GM21529 (cell line): Measurements from ENCODE around the gene FFAR4.
"Not testable (repeated sequence)": the region's sequence is repeated elsewhere in the genome, so short reads cannot be mapped to it uniquely, and the experiment has no call there.

Experiments
- ATAC-seq: cut with Tn5 transposase; IDR thresholded peaks from one replicate; pipeline ENCODE4 v1.9.1; 2021; ENCODE audit not compliant: unreplicated experiment

Gene FFAR4

DNA sequence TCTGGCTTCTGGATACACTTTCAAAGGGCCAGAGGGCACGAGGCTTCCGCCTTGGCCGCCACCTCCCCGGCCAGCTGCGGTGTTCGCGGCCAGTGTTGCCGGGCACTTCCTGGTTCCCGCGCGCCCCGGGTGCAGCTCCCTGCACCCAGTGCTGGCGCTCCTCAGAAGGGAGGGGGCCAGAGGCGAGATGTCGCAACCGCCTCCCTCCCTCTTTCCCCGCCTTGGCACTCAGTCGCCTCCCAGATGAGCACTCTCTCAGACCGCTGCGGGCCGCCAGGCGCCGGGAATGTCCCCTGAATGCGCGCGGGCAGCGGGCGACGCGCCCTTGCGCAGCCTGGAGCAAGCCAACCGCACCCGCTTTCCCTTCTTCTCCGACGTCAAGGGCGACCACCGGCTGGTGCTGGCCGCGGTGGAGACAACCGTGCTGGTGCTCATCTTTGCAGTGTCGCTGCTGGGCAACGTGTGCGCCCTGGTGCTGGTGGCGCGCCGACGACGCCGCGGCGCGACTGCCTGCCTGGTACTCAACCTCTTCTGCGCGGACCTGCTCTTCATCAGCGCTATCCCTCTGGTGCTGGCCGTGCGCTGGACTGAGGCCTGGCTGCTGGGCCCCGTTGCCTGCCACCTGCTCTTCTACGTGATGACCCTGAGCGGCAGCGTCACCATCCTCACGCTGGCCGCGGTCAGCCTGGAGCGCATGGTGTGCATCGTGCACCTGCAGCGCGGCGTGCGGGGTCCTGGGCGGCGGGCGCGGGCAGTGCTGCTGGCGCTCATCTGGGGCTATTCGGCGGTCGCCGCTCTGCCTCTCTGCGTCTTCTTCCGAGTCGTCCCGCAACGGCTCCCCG is at the start of gene FFAR4:
Gene FFAR4, plus strand, starts transcription at position 231 of the 842 bp plus-strand sequence. Its CDS starts 56 bp downstream, at position 287.
- ATAC-seq: no peak

DNA sequence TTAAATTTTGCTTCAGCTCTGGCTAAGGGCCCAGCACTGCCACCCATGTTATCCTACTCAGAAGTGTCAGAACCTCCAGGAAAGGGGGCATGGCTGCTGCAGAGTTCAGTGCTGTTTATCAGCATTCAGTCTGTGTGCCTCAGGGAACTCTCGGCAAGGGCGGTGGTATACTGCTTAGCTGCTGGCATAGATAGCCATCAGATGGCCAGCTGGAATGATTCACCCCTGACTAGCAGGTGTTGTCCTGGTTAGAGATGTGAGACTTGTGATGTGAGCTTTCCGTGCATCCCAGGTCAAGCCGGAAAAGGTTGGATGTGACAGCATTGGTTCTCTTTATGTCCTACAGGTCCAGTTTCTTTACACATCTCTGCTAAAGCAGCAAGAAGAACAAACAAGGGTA is 47.9 kb upstream of the FFAR4 start:
- no peak for ATAC-seq

DNA sequence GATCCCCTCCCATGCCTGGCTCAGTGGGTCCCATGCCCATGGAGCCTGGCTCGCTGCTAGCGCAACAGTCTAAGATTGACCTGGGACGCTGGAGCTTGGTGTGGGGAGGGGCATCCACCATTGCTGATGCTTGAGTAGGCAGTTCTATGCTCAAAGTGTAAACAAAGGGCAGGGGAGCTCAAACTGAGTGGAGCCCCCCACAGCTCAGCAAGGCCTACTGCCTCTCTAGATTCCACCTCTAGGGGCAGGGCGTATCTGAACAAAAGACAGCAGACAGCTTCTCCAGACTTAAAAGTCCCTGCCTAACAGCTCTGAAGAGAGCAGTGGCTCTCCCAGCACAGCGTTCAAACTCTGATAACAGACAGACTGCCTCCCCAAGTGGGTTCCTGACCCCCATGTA is 31.2 kb upstream of the FFAR4 start:
- ATAC-seq: no peak

GRCh38 chr10:93540871-93541270 is 25.6 kb upstream of the FFAR4 start:
- ATAC-seq: not testable (repeated sequence)

- no peak for ATAC-seq
Observed at GRCh38 chr10:93541402-93542357, 24.8 kb upstream of the FFAR4 start.

DNA sequence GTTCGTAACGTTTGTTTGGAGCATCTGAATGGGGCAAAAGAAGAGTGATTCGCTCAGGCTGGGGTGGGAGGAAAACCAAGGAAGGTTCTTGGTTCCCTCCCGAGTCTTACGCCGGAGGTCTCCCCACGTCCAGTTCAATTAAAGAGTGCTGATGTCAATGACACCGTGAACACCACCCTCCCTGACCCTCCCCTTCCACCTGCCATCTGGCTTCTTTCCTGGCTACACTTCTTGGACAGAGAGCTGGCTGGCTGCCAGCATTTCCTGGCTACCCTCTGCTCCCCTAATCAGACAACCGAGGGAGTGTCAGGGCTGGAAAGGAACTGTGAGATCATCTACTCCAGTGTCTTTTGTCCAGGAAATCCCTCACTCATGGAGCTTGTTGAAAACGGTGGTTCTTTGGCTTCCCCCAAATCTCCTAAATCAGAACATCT is 24.1 kb upstream of the FFAR4 start:
- ATAC-seq: no peak

DNA sequence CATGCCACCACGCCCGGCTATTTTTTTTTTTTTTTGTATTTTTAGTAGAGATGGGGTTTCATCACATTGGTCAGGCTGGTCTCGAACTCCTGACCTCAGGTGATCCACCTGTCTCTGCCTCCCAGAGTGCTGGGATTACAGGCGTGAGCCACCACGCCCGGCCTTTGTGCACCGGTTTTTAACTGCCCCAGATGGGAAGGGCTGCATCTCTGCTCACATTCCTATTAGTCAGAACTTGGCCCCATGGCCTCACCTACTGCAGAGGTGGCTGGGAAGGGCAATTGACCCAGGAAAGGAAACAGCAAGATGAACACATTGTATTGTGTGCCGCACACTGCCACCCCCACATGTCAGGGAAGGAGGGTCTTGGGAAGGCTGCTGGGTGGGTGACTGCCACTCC is 19.5 kb upstream of the FFAR4 start:
- not testable (repeated sequence) for ATAC-seq

GRCh38 chr10:93547522-93547921 is 18.9 kb upstream of the FFAR4 start:
- no peak for ATAC-seq

DNA sequence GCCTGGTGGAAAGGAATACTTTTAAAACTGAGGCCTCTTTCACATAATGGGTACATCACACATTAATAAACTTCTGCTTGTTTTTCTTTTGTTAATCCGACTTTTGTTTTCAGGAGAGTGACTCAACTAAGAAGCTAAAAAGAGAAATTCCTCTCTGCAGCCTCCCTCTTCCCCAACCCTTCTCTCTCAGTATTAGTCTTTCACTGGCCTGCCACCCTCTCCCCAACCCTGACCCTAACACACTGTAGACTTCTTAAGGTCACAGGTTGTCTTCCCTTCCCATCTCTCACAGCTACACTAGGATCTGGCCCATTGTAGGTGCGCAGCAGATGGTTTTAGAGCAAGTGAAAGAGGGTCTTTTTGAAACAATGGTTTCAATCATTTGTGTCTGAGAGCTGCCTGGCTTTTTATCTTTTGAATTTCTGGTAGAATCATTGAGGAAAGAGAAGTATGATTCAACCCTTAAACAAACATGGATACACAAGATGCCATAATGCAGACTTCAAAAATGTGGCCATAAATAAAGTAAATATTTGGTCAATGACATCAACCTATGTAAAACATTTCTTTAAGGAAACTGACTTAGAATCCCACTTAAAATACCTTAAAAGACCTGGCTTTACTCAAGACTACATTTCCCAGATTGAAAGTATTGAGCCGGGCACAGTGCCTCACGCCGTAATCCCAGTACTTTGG is 17.9 kb upstream of the FFAR4 start:
- no peak for ATAC-seq

- no peak for ATAC-seq
Observed at GRCh38 chr10:93550606-93551005, 15.9 kb upstream of the FFAR4 start.

DNA sequence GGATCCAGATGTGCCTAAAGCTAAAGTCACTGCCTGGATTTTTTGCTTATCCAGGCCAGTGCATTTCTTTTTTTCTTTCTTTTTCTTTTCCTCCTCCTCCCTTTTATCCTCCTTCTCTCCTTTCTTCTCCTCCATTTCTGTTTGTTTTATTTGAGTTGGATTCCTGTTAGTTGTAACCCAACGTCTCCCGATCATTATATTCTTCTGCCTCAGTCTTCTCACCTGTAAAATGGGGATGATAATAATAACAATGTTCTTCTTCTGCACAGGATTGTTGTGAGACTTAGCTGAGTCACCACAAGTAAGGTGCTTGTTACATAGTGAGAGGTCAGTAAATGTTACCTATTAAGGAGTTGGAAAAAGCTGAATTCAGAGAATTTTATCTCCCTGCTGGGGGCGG is 13.7 kb upstream of the FFAR4 start:
- no peak for ATAC-seq

- no peak for ATAC-seq
Observed at GRCh38 chr10:93553482-93554315, 12.8 kb upstream of the FFAR4 start.

GRCh38 chr10:93554316-93554663 is 12.2 kb upstream of the FFAR4 start:
- ATAC-seq: no peak

GRCh38 chr10:93554760-93555432 is 11.6 kb upstream of the FFAR4 start:
- peak; percentile 78 for ATAC-seq

GRCh38 chr10:93559490-93559889 is 7.0 kb upstream of the FFAR4 start:
- ATAC-seq: no peak

GRCh38 chr10:93560541-93560940 is 5.9 kb upstream of the FFAR4 start:
- ATAC-seq: no peak

DNA sequence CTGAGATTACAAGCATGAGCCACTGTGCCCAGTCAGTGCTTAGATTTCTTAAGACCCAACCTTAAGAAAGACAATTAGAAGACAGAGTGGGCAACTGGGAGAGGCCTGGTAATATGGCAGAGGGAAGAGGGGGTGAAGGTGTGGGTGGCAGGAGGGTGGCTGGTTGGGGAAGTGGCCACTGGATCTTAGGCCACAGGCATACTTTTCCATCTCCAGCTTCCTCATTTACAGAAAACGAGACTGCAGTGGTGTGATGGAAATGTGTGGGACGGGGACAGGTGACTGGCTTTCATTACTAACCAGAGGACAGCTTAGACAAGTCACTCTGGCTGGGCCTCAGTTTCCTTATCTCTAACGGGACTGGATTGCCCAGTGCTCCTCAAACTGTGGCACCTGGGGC is 1.0 kb upstream of the FFAR4 start:
- no peak for ATAC-seq

GRCh38 chr10:93567277-93568104 is 1.0 kb downstream of the FFAR4 start:
- ATAC-seq: no peak

- no peak for ATAC-seq
Observed at GRCh38 chr10:93568105-93568390, 1.6 kb downstream of the FFAR4 start.
